Measurements from ENCODE around the gene ABHD6.

The ABHD6 gene

DNA sequence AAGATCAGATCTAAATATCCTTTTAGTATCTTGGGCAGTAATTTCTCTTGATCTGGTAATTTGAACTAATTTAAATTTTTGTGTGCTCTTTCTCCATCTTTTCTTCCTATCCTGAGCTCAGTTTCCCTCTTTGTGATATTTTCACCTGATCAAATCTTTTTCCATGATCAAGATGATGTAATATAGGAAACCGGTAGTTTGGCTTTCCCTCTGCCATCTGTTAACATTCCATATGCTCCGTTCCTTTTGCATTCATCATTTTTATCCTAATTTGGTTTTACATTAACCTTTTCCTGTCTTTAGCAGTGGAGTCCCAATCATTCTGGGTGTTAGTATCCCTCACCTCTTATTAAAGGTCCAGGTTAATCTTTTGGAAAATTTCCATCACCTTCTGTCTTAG, 5.9 kb upstream of the ABHD6 start:
- no peak overlapping the region for H3K4me3 ChIP-seq (ENCODE audit: low read depth, low read length)
- TF ChIP-seq, protein P1, sequence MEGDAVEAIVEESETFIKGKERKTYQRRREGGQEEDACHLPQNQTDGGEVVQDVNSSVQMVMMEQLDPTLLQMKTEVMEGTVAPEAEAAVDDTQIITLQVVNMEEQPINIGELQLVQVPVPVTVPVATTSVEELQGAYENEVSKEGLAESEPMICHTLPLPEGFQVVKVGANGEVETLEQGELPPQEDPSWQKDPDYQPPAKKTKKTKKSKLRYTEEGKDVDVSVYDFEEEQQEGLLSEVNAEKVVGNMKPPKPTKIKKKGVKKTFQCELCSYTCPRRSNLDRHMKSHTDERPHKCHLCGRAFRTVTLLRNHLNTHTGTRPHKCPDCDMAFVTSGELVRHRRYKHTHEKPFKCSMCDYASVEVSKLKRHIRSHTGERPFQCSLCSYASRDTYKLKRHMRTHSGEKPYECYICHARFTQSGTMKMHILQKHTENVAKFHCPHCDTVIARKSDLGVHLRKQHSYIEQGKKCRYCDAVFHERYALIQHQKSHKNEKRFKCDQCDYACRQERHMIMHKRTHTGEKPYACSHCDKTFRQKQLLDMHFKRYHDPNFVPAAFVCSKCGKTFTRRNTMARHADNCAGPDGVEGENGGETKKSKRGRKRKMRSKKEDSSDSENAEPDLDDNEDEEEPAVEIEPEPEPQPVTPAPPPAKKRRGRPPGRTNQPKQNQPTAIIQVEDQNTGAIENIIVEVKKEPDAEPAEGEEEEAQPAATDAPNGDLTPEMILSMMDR (conservative IDR thresholded peaks at IDR 0.05; ENCODE audit: low read depth, low read length): no peak
- DNase-seq (ENCODE audit: low read depth): no peak

DNA sequence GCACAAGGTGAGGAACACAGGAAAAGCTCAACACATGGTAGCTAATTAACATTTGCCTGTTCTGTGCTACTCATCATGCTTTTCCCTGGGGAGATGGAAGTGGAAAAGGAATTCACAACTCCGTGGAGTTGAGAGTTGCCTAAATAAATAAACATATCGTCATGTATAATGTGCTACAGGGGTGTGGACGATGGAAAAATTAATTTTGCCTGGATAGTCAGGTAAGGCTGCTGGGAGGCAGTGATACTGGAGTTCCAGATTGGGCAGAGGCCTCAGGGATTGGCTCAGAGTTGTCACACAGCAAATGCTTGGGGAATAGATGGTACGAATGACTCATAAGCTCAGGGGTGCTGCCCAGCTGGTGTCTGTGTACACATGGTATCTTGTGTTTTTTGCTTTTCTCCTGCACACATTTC, 3.1 kb upstream of the ABHD6 start:
- H3K4me3 ChIP-seq (ENCODE audit: low read depth, low read length): no peak overlapping the region
- TF ChIP-seq, protein P1 (conservative IDR thresholded peaks at IDR 0.05; ENCODE audit: low read depth, low read length): no peak
- DNase-seq (ENCODE audit: low read depth): peak; percentile 56

DNA sequence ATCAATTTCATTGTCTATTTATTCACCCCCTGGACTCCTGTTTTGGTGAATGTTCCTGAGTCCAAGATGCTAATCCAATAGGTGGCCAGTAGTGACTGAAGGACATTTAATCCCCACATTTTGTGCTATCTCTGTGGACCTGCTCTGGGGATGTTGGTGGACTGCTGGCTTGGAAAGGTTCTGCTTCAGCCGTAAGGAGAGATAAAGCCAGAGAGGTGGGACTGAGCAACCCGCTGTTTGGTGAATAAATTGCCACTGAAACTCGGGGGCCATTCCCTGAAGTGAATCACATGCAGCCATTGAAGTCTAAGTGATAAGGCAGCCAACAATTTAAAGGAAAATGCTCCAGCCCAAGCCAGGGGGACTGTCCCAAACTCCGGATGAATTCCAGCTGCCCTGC, 1.6 kb upstream of the ABHD6 start:
- no peak for DNase-seq (ENCODE audit: low read depth)
- TF ChIP-seq, protein P1 (conservative IDR thresholded peaks at IDR 0.05; ENCODE audit: low read depth, low read length): no peak
- H3K4me3 ChIP-seq (ENCODE audit: low read depth, low read length): no peak overlapping the region

DNA sequence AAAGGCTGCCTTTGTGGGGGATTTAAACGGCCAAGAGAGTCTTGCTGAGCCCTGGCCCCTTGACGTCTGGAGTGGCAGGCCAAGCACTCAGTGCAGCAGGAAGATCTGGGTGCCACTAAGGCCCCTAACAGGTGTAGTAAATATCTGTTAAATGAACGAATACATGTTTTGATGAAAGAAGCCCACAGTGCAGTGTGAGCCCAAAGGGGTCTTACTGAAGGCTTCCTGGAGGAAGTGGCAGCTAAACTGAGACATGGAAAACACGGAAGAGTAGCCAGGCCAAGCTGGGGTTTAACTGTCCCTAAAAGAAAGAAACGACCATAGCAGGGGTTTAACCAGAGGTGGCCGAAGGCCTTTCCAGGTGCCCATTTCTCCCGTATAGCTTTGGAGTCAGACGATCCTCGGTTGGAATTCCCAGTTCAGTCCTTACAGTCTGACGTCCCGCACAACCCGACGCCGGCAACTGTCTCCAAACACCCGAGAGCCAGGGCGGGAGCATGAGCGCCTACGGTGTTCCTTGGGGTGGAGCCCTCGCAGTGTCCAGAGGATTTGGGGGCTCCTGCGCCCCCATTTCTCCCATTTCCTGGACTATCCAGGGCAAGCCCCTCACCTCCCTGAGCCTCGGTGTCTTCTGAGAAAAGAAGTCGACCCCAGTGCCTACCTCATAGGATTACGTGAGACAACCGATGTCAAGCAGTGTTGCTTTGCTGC, 910 bp upstream of the ABHD6 start:
- H3K4me3 ChIP-seq (ENCODE audit: low read depth, low read length): peak overlapping the region; percentile 82
- no peak for DNase-seq (ENCODE audit: low read depth)
- TF ChIP-seq, protein P1 (conservative IDR thresholded peaks at IDR 0.05; ENCODE audit: low read depth, low read length): no peak

DNA sequence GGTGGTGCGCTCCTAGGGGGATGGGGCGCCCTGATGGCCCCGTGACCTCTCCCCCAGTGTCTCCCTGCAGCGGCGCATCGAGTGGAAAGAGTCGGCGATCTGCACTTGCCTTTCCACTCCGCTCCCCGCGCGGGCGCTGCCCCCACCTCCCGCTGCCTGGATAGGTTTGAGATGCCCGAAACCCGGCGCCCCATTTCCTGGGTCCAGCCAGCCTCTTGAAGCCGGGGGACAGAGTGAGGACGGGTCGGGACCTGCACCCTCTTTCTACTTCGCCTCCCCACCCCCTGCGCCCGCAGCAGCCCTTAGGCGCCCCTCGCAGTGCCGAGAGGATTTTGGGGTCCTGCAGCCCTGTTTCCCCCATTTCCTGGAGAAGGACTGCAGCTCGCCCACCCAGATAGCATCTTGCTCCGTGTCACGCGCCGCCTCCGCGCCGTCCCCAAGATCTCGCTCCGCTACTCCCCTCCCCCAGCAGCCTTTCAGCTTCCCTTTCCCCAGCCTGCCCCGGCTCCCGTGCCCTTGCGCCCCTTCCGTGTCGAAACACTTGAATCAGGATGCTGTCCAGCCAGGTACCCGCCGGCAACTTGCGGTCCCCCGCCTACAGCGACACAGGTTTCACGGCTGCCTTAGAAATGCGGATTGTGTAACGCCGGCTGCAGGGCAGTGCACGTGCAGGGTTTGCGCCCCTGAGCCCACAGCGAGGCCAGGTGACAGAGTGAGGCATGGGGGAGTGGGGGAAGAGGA, 519 bp downstream of the ABHD6 start:
- no peak for DNase-seq (ENCODE audit: low read depth)
- peak overlapping the region; percentile 82 for H3K4me3 ChIP-seq (ENCODE audit: low read depth, low read length)
- TF ChIP-seq, protein P1 (conservative IDR thresholded peaks at IDR 0.05; ENCODE audit: low read depth, low read length): no peak

DNA sequence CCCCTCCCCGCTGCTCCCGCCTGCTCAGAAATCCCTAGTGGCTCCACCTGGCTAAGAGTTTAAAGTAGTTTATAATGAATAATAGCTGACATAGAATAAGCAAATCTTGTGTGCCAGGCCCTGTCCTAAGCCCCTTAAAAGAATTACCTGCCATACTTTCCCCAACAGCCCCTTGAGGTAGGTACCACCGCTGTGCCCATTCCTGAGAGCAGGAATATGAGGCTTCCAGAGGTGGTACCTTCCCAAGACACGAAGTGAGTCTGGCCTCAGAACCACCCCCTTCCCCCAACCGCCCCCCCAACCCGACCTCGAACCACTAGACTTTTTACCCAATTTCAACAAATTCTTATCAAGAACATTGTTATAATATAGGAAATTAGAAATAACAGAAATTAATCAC, 1.2 kb downstream of the ABHD6 start:
- peak overlapping the region; percentile 82 for H3K4me3 ChIP-seq (ENCODE audit: low read depth, low read length)
- DNase-seq (ENCODE audit: low read depth): no peak

More for the DNA sequence above, 1.2 kb downstream of the ABHD6 start:
- TF ChIP-seq, protein P1 (conservative IDR thresholded peaks at IDR 0.05; ENCODE audit: low read depth, low read length): no peak
